Skin of body (tissue), 2 donors: ENCODE measurements around the gene SNRNP25. TPM values are rescaled to one million over a fixed set of nuclear protein-coding genes. Genes with fewer than 3 reads are reported as not detected.

ENCODE experiments used
- DNase-seq: peaks from one replicate; lab custom pipeline; 2025; lab: John Stamatoyannopoulos, UW
- total RNA-seq: library from RNA; depleted of rRNA; stranded (reverse); fragments of >200 nt; gene quantifications from one replicate; pipeline ENCODE4 v1.2.3, GENCODE V29; 2014

Gene SNRNP25
- total RNA-seq, 1 donor from 2014 or later, result 13.0 TPM

- DNase-seq, result no peak
Observed at GRCh38 chr16:62968-63391, 9.4 kb downstream of the SNRNP25 start.

GRCh38 chr16:63466-63865 is 9.8 kb downstream of the SNRNP25 start:
- no peak for DNase-seq

GRCh38 chr16:63998-64913 is 10.6 kb downstream of the SNRNP25 start:
- no peak for DNase-seq

- no peak for DNase-seq
Observed at GRCh38 chr16:64914-65255, 11.3 kb downstream of the SNRNP25 start.

- DNase-seq, result no peak
Observed at GRCh38 chr16:65745-66144, 12.1 kb downstream of the SNRNP25 start.

GRCh38 chr16:66309-67182 is 12.9 kb downstream of the SNRNP25 start:
- DNase-seq, result no peak

GRCh38 chr16:67183-67791 is 13.7 kb downstream of the SNRNP25 start:
- DNase-seq, result no peak

- DNase-seq, result no peak
Observed at GRCh38 chr16:67884-68789, 14.5 kb downstream of the SNRNP25 start.

GRCh38 chr16:69181-69580 is 15.6 kb downstream of the SNRNP25 start:
- DNase-seq, result no peak

GRCh38 chr16:71210-71539 is 17.5 kb downstream of the SNRNP25 start:
- DNase-seq, result no peak

GRCh38 chr16:71540-72401 is 18.1 kb downstream of the SNRNP25 start:
- DNase-seq, result peak; percentile 79

GRCh38 chr16:72561-73548 is 19.2 kb downstream of the SNRNP25 start, which contains the start of gene RHBDF1:
Gene RHBDF1 (minus strand): TSS chr16:72631. CDS start chr16:65015, 7,616 bp downstream.
- DNase-seq, result peak; percentile 49

GRCh38 chr16:74051-74746 is 20.6 kb downstream of the SNRNP25 start:
- DNase-seq, result no peak

- DNase-seq, result no peak
Observed at GRCh38 chr16:74747-75334, 21.2 kb downstream of the SNRNP25 start.

- peak; percentile 61 for DNase-seq
Observed at GRCh38 chr16:75580-76501, 22.2 kb downstream of the SNRNP25 start.

GRCh38 chr16:76535-77272 is 23.1 kb downstream of the SNRNP25 start:
- DNase-seq, result peak; percentile 49
